H9 (cell line): ENCODE data around the gene SMAD7. TPM values are rescaled to one million over a fixed set of nuclear protein-coding genes. Genes with fewer than 3 reads are reported as not detected.

Source experiments
- DNase-seq: peaks from one replicate; pipeline ENCODE4 v3.0.0-alpha.2; 2017
- H2AFZ ChIP-seq: one replicate; pipeline ENCODE4 v1.6.1; 2013; ENCODE audit warnings: mild to moderate bottlenecking, low read length, control low read depth, moderate library complexity
- H2AK5ac ChIP-seq: 2 replicates; pipeline ENCODE4 v1.6.1; 2013; ENCODE audit warnings: low read length, control low read depth, mixed read lengths; ENCODE audit not compliant: insufficient read length
- H2BK120ac ChIP-seq: one replicate; pipeline ENCODE4 v1.6.1; 2013; ENCODE audit warnings: low read depth, mild to moderate bottlenecking, low read length, control low read depth, inconsistent platforms; ENCODE audit not compliant: poor library complexity, severe bottlenecking
- H2BK12ac ChIP-seq: 2 replicates; pipeline ENCODE4 v1.6.1; 2013; ENCODE audit warnings: low read length, control low read depth, mixed read lengths, low read depth; ENCODE audit not compliant: insufficient read length
- H2BK15ac ChIP-seq: 2 replicates; pipeline ENCODE4 v1.6.1; 2013; ENCODE audit warnings: low read depth, low read length, control low read depth
- H2BK20ac ChIP-seq: one replicate; pipeline ENCODE4 v1.6.1; 2013; ENCODE audit warnings: low read depth, mild to moderate bottlenecking, low read length, control low read depth, inconsistent platforms; ENCODE audit not compliant: poor library complexity, severe bottlenecking
- H2BK5ac ChIP-seq: 2 replicates; pipeline ENCODE4 v1.6.1; 2013; ENCODE audit warnings: low read length, control low read depth, mixed read lengths; ENCODE audit not compliant: insufficient read length
- H3K14ac ChIP-seq: 2 replicates; pipeline ENCODE4 v1.6.1; 2013; ENCODE audit warnings: low read length, control low read depth; ENCODE audit not compliant: insufficient read depth
- H3K18ac ChIP-seq: 2 replicates; pipeline ENCODE4 v1.6.1; 2013; ENCODE audit warnings: low read depth, mild to moderate bottlenecking, mixed read lengths, low read length, control low read depth; ENCODE audit not compliant: insufficient read length
- H3K23ac ChIP-seq: 2 replicates; pipeline ENCODE4 v1.6.1; 2013; ENCODE audit warnings: low read length, control low read depth, mixed read lengths, low read depth; ENCODE audit not compliant: insufficient read length
- H3K23me2 ChIP-seq: 2 replicates; pipeline ENCODE4 v1.6.1; 2013; ENCODE audit warnings: low read depth, mild to moderate bottlenecking, mixed read lengths, low read length, control low read depth; ENCODE audit not compliant: insufficient read length, poor library complexity, severe bottlenecking
- H3K27ac ChIP-seq: 2 replicates; pipeline ENCODE4 v1.5.1; 2013; ENCODE audit warnings: low read length, control low read depth, mixed read lengths, low read depth; ENCODE audit not compliant: insufficient read length
- H3K27me3 ChIP-seq: 2 replicates; pipeline ENCODE4 v1.6.1; 2013; ENCODE audit warnings: low read length, control low read depth, inconsistent platforms; ENCODE audit not compliant: insufficient read depth
- H3K4ac ChIP-seq: 2 replicates; pipeline ENCODE4 v1.6.1; 2013; ENCODE audit warnings: low read depth, mild to moderate bottlenecking, control low read depth, inconsistent platforms, low read length, moderate library complexity
- H3K4me1 ChIP-seq: 2 replicates; pipeline ENCODE4 v1.6.1; 2013; ENCODE audit warnings: low read length, control low read depth, inconsistent platforms; ENCODE audit not compliant: insufficient read depth
- H3K4me2 ChIP-seq: 2 replicates; pipeline ENCODE4 v1.6.1; 2013; ENCODE audit warnings: low read length, control low read depth, mixed read lengths; ENCODE audit not compliant: insufficient read length, insufficient read depth
- H3K56ac ChIP-seq: 2 replicates; pipeline ENCODE4 v1.6.1; 2013; ENCODE audit warnings: low read depth, mild to moderate bottlenecking, mixed read lengths, low read length, control low read depth; ENCODE audit not compliant: insufficient read length
- H3K79me1 ChIP-seq: 2 replicates; pipeline ENCODE4 v1.6.1; 2013; ENCODE audit warnings: low read depth, mild to moderate bottlenecking, moderate library complexity, low read length, control low read depth, inconsistent platforms; ENCODE audit not compliant: insufficient read depth, poor library complexity, severe bottlenecking
- H3K79me2 ChIP-seq: 2 replicates; pipeline ENCODE4 v1.6.1; 2013; ENCODE audit warnings: low read length, control low read depth, inconsistent platforms; ENCODE audit not compliant: insufficient read depth
- H3K9ac ChIP-seq: 2 replicates; pipeline ENCODE4 v1.6.1; 2013; ENCODE audit warnings: low read length, control low read depth, mixed read lengths; ENCODE audit not compliant: insufficient read length; ENCODE audit errors: extremely low read depth
- H3K9me3 ChIP-seq: one replicate; pipeline ENCODE4 v1.6.1; 2013; ENCODE audit warnings: low read depth, low read length, inconsistent platforms; ENCODE audit not compliant: control insufficient read depth
- H3T11ph ChIP-seq: one replicate; pipeline ENCODE4 v1.6.1; 2013; ENCODE audit warnings: mild to moderate bottlenecking, low read length, control low read depth, inconsistent platforms
- H4K20me1 ChIP-seq: one replicate; pipeline ENCODE4 v1.6.1; 2013; ENCODE audit not compliant: control insufficient read depth, insufficient read length, insufficient read depth
- H4K5ac ChIP-seq: 2 replicates; pipeline ENCODE4 v1.6.1; 2013; ENCODE audit warnings: low read depth, mild to moderate bottlenecking, mixed read lengths, low read length, control low read depth; ENCODE audit not compliant: insufficient read length
- H4K8ac ChIP-seq: replicated peaks from 2 replicates; pipeline ENCODE4 v1.6.1; 2013; ENCODE audit warnings: low read length, control low read depth, mixed read lengths, low read depth; ENCODE audit not compliant: insufficient read length
- H4K91ac ChIP-seq: 2 replicates; pipeline ENCODE4 v1.6.1; 2013; ENCODE audit warnings: low read depth, mild to moderate bottlenecking, moderate library complexity, mixed read lengths, low read length, control low read depth; ENCODE audit not compliant: insufficient read length
- H3K27ac Mint-ChIP-seq, 3 experiments: 2 replicates in 2 of 3; 3 replicates in 1 of 3; pipeline ENCODE4 v1.8.0; 2020 to 2021; ENCODE audit warnings: mixed read lengths in 3 of 3, mild to moderate bottlenecking in 1 of 3, moderate library complexity in 1 of 3
- H3K27me3 Mint-ChIP-seq: 2 replicates; pipeline ENCODE4 v1.8.0; 2021; ENCODE audit warnings: low read depth, mild to moderate bottlenecking, moderate library complexity, mixed read lengths
- H3K36me3 Mint-ChIP-seq, 3 experiments: 2 replicates in 2 of 3; 3 replicates in 1 of 3; pipeline ENCODE4 v1.8.0; 2020 to 2021; ENCODE audit warnings: low read depth in 3 of 3, mixed read lengths in 3 of 3; ENCODE audit not compliant: insufficient read depth in 1 of 3
- H3K4me1 Mint-ChIP-seq, 2 experiments: 2 replicates each; pipeline ENCODE4 v1.8.0; 2020; ENCODE audit warnings: mixed read lengths in 2 of 2
- H3K4me3 Mint-ChIP-seq, 2 experiments: 2 replicates in 1 of 2; 3 replicates in 1 of 2; pipeline ENCODE4 v1.8.0; 2020 to 2021; ENCODE audit warnings: mild to moderate bottlenecking in 2 of 2, mixed read lengths in 2 of 2, moderate library complexity in 1 of 2
- H3K9me3 Mint-ChIP-seq, 2 experiments: 2 replicates in 1 of 2; 3 replicates in 1 of 2; pipeline ENCODE4 v1.8.0; 2020; ENCODE audit warnings: mild to moderate bottlenecking in 2 of 2, mixed read lengths in 2 of 2, moderate library complexity in 1 of 2
- CTCF ChIP-seq: fragments of 200-600 bp; sonication (generic); conservative IDR thresholded peaks from 3 replicates; pipeline ENCODE4 v1.8.0; 2021; ENCODE audit warnings: antibody characterized with exemption, mild to moderate bottlenecking
- WGBS: extraction: QIAGEN DNeasy Blood & Tissue Kit; methylation state at CpG from one replicate; pipeline ENCODE4 v1.1.7; 2013; ENCODE audit warnings: missing lambda C conversion rate, low lambda C conversion rate, mixed read lengths; ENCODE audit not compliant: insufficient read length; ENCODE audit errors: extremely low coverage; 5-methylcytosine and 5-hydroxymethylcytosine counted together
- total RNA-seq: library from RNA; stranded (reverse); gene quantifications from 2 replicates; pipeline ENCODE4 v1.2.1, GENCODE V29; 2021

The SMAD7 gene
- total RNA-seq, 1 experiment from 2014 or later, result 27.7 TPM

- Histone ChIP-seq H3K56ac (no peak overlapping the region), H4K5ac (no peak overlapping the region), H2BK12ac (no peak overlapping the region), H3K27me3 (no peaks in the 10 kb centered on the region), H3K23me2 (no peaks in the 10 kb centered on the region), H3K27ac (no peak overlapping the region), H3K4me2 (no peak overlapping the region), H3K9ac (no peak overlapping the region), H4K8ac (no peak overlapping the region), H3K79me1 (peaks cover 6% of the 10 kb centered on the region), H3K4ac (no peak overlapping the region), H3T11ph (no peak overlapping the region), H2BK20ac (no peak overlapping the region), H2BK120ac (no peak overlapping the region), H3K14ac (no peak overlapping the region), H3K23ac (no peak overlapping the region), H2AK5ac (no peak overlapping the region), H3K4me1 (peaks cover 7% of the 10 kb centered on the region; the same call in 1 of the 2 replicates), H4K91ac (no peak overlapping the region), H3K9me3 (no peaks in the 10 kb centered on the region), H3K79me2 (peaks cover 90% of the 10 kb centered on the region), H2BK15ac (no peak overlapping the region), H2AFZ (no peak overlapping the region), H3K18ac (no peak overlapping the region), H4K20me1 (no peaks in the 10 kb centered on the region), H2BK5ac (no peak overlapping the region)
- no peak for DNase-seq
- H3K9me3 Mint-ChIP-seq, result no peaks in the 10 kb centered on the region
- TF ChIP-seq CTCF, result no peak
- H3K27me3 Mint-ChIP-seq, result no peaks in the 10 kb centered on the region
- peak overlapping the region in 2 of 3 experiments; percentile 87 to 88; a peak in 5 of 7 replicates for H3K27ac Mint-ChIP-seq
- H3K4me1 Mint-ChIP-seq, result peaks cover 88 to 92% of the 10 kb centered on the region in 2 experiments
- peak overlapping the region in 1 of 2 experiments; percentile 62; a peak in 2 of 5 replicates for H3K4me3 Mint-ChIP-seq
- WGBS, result no CpG with 5 or more reads among the region's 14 CpGs
- H3K36me3 Mint-ChIP-seq, result peaks cover 34 to 83% (median 40%) of the 10 kb centered on the region in 3 experiments
Observed at GRCh38 chr18:48940854-48941611, 9.7 kb downstream of the SMAD7 start.
